ENCODE results near the gene ZBTB46.
"Not testable (repeated sequence)": the region's sequence is repeated elsewhere in the genome, so short reads cannot be mapped to it uniquely, and the experiment has no call there.

ZBTB46 gene

GRCh38 chr20:63858393-63859165, 27.5 kb upstream of the ZBTB46 start:
- DNase-seq (ENCODE audit: low read depth), result no peak

- no peak for DNase-seq (ENCODE audit: low read depth)
These were observed 26.8 kb upstream of the ZBTB46 start for GRCh38 chr20:63857764-63858392.

GRCh38 chr20:63856098-63856511, 25.0 kb upstream of the ZBTB46 start:
- no peak for DNase-seq (ENCODE audit: low read depth)

DNA sequence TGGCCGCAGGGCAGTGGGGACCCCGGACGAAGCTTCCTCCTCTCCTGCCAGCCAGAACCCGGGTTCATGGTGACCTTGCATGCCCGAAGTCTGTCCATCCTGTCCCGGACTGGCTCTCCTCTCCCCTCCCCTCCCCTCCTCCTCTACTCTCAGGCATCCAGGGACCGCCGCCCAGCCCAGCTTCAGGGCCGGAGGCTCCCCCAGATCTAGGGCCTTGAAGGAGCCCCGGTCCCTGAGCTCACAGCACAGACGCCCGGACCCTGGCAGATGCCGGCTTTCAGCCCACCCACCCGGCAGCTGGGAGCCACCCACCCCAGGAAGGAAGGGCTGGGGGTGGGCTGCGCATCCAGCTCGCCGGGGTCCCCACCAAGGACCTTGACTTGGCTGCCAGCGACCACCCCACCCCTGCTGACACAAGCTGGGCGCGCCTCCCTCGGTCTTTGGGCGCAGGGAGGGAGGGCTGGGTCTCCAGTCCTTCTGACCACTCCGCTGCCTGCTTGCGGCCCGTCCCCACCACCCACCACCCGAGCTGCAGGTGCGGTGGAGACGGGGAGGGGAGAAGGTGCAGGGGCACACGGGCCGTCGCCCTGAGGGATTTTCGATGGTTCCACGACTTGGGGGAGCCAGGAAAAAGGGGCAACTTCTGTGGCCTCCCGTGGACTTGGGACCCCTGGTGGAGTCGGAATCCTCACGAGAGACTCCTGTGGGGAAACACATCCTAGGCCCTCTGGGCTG, 24.5 kb upstream of the ZBTB46 start:
- DNase-seq (ENCODE audit: low read depth), result no peak

- DNase-seq (ENCODE audit: low read depth), result no peak
These were observed 23.8 kb upstream of the ZBTB46 start for GRCh38 chr20:63854766-63855362.

DNA sequence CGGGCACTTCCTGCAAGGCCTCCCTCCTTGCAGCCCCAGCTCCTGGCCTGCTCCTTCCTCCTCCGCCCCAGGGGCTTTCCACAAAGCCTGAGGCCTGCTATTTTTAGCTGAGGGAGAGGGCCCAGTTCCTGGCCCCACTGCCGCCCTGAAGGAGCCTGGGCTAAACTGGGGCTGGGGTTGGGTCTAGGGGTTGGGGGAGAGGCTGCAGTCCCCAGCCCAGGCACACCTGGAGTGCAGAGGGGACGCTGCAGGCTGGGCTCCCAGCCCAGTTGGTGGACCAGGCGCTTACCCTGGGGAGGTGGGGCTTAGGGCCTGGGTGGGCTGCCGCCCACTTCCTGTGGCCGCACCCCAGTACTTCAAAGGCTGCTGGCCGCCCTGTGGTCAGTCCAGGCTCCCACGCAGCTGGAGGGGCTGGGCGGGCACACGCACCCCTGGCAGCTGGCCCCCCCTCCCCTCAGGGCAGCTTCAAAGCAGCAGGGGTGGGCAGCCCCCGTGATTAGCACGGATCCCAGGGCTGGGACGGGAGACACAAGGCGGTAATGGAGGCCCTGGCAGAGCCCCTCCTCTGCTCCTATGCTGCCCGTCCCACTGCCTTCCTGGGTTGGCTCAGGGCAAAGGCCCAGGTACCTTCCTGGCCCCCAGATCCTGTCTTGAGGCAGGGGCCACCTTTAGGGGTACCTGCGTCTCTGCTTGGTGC, 23.2 kb upstream of the ZBTB46 start:
- DNase-seq (ENCODE audit: low read depth), result no peak

- DNase-seq (ENCODE audit: low read depth), result not testable (repeated sequence)
These were observed 22.6 kb upstream of the ZBTB46 start for GRCh38 chr20:63853733-63854068.

- DNase-seq (ENCODE audit: low read depth), result not testable (repeated sequence)
These were observed 20.5 kb upstream of the ZBTB46 start for GRCh38 chr20:63851548-63851943.

DNA sequence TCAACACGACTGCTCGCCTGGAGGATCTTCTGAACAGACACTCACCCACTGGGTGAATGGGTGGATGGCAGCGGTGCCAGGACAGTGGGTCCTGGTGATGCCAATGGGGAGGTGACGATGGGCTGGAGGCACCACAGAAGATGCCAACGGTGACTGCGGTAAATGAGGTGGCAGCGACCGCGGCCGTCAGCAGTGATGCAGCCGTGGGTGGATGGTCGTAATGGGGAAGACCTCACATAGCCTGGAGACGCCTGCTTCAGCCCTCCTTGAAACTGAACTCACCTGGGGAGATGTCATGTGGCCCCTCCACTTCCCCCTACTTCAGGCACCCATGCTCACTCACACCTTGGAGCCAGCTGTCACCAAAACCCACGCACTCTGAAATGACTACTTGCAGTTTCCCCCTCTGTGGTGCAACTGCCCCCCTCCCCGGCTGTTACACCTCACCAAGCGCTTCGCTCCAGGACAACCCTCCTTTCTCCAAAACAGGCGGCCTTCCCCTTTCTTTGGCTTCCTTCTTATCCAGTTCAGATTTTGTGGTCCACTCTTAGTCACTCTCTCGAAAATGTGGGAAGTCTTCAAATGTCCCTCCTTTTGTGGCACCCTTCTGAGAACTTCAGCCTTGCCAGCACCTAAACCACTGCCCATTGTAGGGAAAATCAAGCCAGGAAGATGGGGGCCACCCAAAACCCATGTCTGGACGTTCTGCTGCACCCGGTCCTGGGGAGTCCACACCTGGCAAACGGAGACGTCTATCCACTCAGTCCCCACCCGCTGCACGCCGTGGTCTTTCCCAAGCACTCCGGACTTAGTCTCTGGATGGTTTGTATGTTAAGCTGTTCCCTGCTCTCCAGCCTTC, 19.9 kb upstream of the ZBTB46 start:
- DNase-seq (ENCODE audit: low read depth), result no peak

GRCh38 chr20:63848003-63848911, 17.2 kb upstream of the ZBTB46 start:
- no peak for DNase-seq (ENCODE audit: low read depth)

DNA sequence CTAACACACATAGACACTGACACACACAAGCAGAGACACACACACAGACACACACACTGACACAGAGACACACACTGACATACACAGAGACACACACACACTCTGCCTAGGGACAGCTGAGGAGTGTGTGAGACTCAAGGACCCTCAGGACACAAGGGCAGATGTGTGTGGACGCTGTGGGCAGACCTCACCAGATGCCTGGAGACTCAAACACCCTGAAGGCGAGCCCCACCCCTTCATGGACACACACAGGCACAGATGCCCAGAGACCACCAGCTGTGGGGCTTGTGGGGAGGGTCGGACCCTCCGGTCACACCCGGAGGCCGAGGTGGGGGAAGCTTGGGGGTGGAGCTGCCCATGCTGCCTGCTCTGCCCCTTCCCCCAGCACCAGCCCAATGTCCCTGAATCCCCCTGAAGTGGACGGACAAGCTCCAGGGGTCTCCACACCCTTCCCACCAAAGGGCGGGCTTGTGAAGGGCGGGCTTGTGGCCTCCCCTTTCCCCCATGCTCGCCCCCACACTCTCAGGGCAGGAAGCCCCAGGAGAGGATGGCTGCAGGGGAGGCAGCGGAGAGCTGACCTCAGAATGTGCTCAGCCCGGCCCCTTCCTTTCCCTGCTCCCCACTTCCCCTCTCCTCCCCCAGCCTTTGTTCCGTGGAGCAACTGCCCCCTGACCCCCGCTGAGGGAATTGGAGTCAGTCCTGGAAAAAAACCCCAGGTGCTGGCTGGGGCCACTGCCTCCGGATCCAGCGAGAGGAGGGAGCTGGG, 16.4 kb upstream of the ZBTB46 start:
- no peak for DNase-seq (ENCODE audit: low read depth)

- DNase-seq (ENCODE audit: low read depth), result no peak
These were observed 15.8 kb upstream of the ZBTB46 start for GRCh38 chr20:63846888-63847236.

- DNase-seq (ENCODE audit: low read depth), result no peak
These were observed 15.2 kb upstream of the ZBTB46 start for GRCh38 chr20:63846128-63846771.

- no peak for DNase-seq (ENCODE audit: low read depth)
These were observed 13.5 kb upstream of the ZBTB46 start for GRCh38 chr20:63844511-63844991.

- no peak for DNase-seq (ENCODE audit: low read depth)
These were observed 12.7 kb upstream of the ZBTB46 start for GRCh38 chr20:63843778-63844177.

- DNase-seq (ENCODE audit: low read depth), result no peak
These were observed 12.2 kb upstream of the ZBTB46 start for GRCh38 chr20:63843222-63843621.

DNA sequence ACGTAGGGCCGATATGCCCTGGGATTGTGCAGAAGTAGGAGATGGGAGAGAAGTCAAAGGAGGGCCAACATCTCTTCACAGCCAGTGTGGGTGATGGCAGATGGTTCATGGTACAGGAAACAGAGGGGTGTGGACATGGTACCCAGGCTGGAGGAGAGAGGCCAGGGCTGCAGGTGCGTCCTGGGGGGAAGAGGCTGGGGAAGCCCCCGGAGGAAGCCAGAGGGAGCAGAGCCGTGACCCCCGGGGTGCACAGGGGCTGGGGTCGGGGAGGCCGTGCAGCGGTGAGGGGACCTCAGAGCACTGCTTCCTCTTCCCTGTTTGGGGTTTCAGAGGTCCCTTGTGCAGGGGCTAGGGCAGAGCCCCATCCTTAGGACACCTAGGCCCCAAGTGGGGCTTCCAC, 11.2 kb upstream of the ZBTB46 start:
- DNase-seq (ENCODE audit: low read depth), result no peak

GRCh38 chr20:63840405-63840828, 9.4 kb upstream of the ZBTB46 start:
- no peak for DNase-seq (ENCODE audit: low read depth)

- no peak for DNase-seq (ENCODE audit: low read depth)
These were observed 8.6 kb upstream of the ZBTB46 start for GRCh38 chr20:63839620-63840019.
